ENCODE measurements around the gene EML6. TPM values are rescaled to one million over a fixed set of nuclear protein-coding genes. Genes with fewer than 3 reads are reported as not detected.

EML6 gene
- total RNA-seq, 1 experiment from 2014 or later = 6.6 TPM

DNA sequence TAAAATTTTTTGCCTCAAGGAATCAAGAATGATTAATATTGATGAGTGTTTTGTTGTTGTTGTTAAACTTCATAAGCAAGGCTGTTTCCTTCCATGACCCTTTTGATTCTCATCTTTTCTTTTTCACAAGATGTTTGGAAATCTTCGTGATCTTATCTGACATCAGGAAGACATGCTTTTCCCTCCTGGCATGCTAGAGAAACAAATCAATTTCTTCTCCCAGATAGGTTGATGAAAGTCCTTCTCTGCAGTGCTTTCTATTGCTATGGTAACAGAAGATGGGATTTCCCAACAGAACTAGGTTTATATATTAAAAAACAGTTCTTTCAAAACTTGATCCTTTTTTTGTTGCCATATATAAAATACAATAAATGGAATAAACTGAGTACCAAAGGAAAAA is 85.2 kb downstream of the EML6 start (continued):
- no peak for TF ChIP-seq ZFX (IDR thresholded peaks at IDR 0.05)
- TF ChIP-seq SIN3A (IDR thresholded peaks at IDR 0.05; ENCODE audit: low read depth) = no peak
- no peak for TF ChIP-seq CBX3 (IDR thresholded peaks at IDR 0.05; ENCODE audit: low read depth)
- TF ChIP-seq YY1 (IDR thresholded peaks at IDR 0.05; ENCODE audit: extremely low read depth, insufficient replicate concordance, low read depth, low read length) = no peak
- no peak for TF ChIP-seq POLR2AphosphoS5 (IDR thresholded peaks at IDR 0.05; ENCODE audit: low read depth, low read length)
- no peak for TF ChIP-seq JUND (IDR thresholded peaks at IDR 0.05)

DNA sequence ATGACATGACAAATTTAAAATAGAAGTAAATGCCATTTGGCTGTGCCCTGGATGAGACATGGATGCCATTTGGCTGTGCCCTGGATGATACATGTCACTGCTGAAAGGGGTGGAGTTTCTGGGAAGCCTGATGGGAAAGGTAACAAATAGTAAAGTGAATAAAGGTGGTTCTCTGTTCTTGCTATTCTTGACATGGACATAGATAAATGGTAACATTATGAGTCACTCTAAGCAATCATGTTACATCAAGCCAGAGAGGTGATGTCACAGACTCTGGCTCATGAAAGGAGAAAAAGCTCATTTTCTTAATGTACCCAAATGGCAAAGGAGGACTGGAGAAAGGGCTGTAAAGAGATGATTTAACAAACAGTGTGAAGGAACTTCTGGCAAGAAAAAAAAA is 86.4 kb downstream of the EML6 start:
- POLR2A ChIA-PET = no interaction called here
- BruUV-seq (replicated peaks) = no TSS peak
- peak; percentile 4 for DNase-seq (ENCODE audit: low read depth, low spot score)

DNA sequence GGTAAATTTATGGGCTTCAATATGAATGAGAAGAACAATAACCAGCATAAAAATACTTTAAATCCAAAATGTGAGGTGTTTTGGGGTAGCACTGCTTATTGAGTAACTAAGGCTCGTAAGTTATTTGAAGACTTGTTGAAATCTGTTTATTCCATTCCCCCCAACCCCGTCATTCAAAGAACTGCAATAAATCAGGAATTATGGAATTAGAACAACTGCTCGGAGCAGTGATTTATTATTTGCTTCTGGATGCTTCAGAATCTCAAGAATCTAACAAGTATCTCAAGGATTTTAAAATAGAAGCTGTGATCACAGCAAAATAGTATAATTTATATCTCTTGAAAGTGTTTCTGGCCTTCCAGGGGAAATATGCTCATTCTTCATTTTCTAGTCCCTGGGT is 86.8 kb downstream of the EML6 start:
- Histone ChIP-seq H3K27me3 (ENCODE audit: insufficient read depth, low read length) (no peaks in the 10 kb centered on the region), H3K4me1 (ENCODE audit: control insufficient read depth in 1 of 2, insufficient read depth in 2 of 2, low read length in 2 of 2) (peaks cover 0 to 3% of the 10 kb centered on the region in 2 experiments; a peak in 1 of 4 replicates), H3K79me2 (ENCODE audit: insufficient read depth, low read length) (no peaks in the 10 kb centered on the region), H3K27ac (ENCODE audit: low read depth, low read length) (no peak overlapping the region), H3K9me3 (ENCODE audit: control insufficient read depth in 1 of 2, insufficient read depth in 1 of 2, low read depth in 1 of 2, low read length in 2 of 2) (no peaks in the 10 kb centered on the region), H2AFZ (ENCODE audit: low read depth, low read length, poor library complexity, severe bottlenecking) (no peak overlapping the region), H3K36me3 (ENCODE audit: control insufficient read depth in 1 of 2, insufficient read depth in 2 of 2, low read length in 2 of 2) (no peaks in the 10 kb centered on the region), H4K20me1 (ENCODE audit: insufficient read depth) (no peaks in the 10 kb centered on the region), H3K9me2 (ENCODE audit: insufficient read depth) (no peaks in the 10 kb centered on the region), H3K4me3 (replicated peaks in 1 of 2; ENCODE audit: low read depth in 1 of 2, low read length in 2 of 2) (no peak overlapping the region), H3K9ac (ENCODE audit: low read length) (no peak overlapping the region), H3K4me2 (ENCODE audit: low read length) (no peak overlapping the region)
- DNase-seq (ENCODE audit: low read depth, low spot score) = no peak
- TF ChIP-seq, protein P1, sequence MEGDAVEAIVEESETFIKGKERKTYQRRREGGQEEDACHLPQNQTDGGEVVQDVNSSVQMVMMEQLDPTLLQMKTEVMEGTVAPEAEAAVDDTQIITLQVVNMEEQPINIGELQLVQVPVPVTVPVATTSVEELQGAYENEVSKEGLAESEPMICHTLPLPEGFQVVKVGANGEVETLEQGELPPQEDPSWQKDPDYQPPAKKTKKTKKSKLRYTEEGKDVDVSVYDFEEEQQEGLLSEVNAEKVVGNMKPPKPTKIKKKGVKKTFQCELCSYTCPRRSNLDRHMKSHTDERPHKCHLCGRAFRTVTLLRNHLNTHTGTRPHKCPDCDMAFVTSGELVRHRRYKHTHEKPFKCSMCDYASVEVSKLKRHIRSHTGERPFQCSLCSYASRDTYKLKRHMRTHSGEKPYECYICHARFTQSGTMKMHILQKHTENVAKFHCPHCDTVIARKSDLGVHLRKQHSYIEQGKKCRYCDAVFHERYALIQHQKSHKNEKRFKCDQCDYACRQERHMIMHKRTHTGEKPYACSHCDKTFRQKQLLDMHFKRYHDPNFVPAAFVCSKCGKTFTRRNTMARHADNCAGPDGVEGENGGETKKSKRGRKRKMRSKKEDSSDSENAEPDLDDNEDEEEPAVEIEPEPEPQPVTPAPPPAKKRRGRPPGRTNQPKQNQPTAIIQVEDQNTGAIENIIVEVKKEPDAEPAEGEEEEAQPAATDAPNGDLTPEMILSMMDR (IDR thresholded peaks at IDR 0.05 in 2 of 3, conservative IDR thresholded peaks at IDR 0.05 in 1 of 3; ENCODE audit: borderline replicate concordance in 1 of 3, insufficient read depth in 1 of 3, low read depth in 2 of 3, low read length in 2 of 3) = no peak
- 0 out of 2 replicates have a peak, but pooled peaks have one; percentile 4 for TF ChIP-seq FOSL1 (IDR thresholded peaks at IDR 0.05; ENCODE audit: low read depth)
- no peak for TF ChIP-seq YY1 (IDR thresholded peaks at IDR 0.05; ENCODE audit: extremely low read depth, insufficient replicate concordance, low read depth, low read length)
- BruUV-seq (replicated peaks) = no TSS peak
- no peak for ATAC-seq
- CTCF ChIA-PET = no interaction called here
- POLR2A ChIA-PET = no interaction called here
- RAD21 ChIA-PET (ENCODE audit: low non-redundant PET in 1 of 2, low total read pairs in 2 of 2, uncharacterized antibody in 2 of 2, unreplicated experiment in 2 of 2) = no interaction called here
- intact Hi-C loops (cut with micrococcal nuclease) = no loop called here

More for the DNA sequence above, 86.4 kb downstream of the EML6 start:
- H3K9ac ChIP-seq (ENCODE audit: low read length) = no peak overlapping the region
- H3K4me2 ChIP-seq (ENCODE audit: low read length) = no peak overlapping the region
- H3K27ac ChIP-seq (ENCODE audit: low read depth, low read length) = no peak overlapping the region
- no peaks in the 10 kb centered on the region for H3K79me2 ChIP-seq (ENCODE audit: insufficient read depth, low read length)
- TF ChIP-seq, protein P2, sequence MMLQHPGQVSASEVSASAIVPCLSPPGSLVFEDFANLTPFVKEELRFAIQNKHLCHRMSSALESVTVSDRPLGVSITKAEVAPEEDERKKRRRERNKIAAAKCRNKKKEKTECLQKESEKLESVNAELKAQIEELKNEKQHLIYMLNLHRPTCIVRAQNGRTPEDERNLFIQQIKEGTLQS (IDR thresholded peaks at IDR 0.05) = no peak
- 0 out of 2 replicates have a peak, but pooled peaks have one; percentile 22 for TF ChIP-seq FOSL1 (IDR thresholded peaks at IDR 0.05; ENCODE audit: low read depth)
- TF ChIP-seq JUND (IDR thresholded peaks at IDR 0.05) = 0 out of 2 replicates have a peak, but pooled peaks have one; percentile 11
- H3K9me3 ChIP-seq (ENCODE audit: control insufficient read depth in 1 of 2, insufficient read depth in 1 of 2, low read depth in 1 of 2, low read length in 2 of 2) = no peaks in the 10 kb centered on the region
- H3K9me2 ChIP-seq (ENCODE audit: insufficient read depth) = no peaks in the 10 kb centered on the region
- H3K36me3 ChIP-seq (ENCODE audit: control insufficient read depth in 1 of 2, insufficient read depth in 2 of 2, low read length in 2 of 2) = no peaks in the 10 kb centered on the region
- ATAC-seq = no peak
- H3K4me3 ChIP-seq (replicated peaks in 1 of 2; ENCODE audit: low read depth in 1 of 2, low read length in 2 of 2) = no peak overlapping the region
- intact Hi-C loops (cut with micrococcal nuclease) = no loop called here
- ChIA-PET RAD21 (ENCODE audit: low non-redundant PET in 1 of 2, low total read pairs in 2 of 2, uncharacterized antibody in 2 of 2, unreplicated experiment in 2 of 2) (no interaction called here), CTCF (no interaction called here)
- H4K20me1 ChIP-seq (ENCODE audit: insufficient read depth) = no peaks in the 10 kb centered on the region
- no peak overlapping the region for H2AFZ ChIP-seq (ENCODE audit: low read depth, low read length, poor library complexity, severe bottlenecking)
- peaks cover 0 to 3% of the 10 kb centered on the region in 2 experiments; a peak in 1 of 4 replicates for H3K4me1 ChIP-seq (ENCODE audit: control insufficient read depth in 1 of 2, insufficient read depth in 2 of 2, low read length in 2 of 2)
- no peaks in the 10 kb centered on the region for H3K27me3 ChIP-seq (ENCODE audit: insufficient read depth, low read length)

Data from HCT116 (cell line).